Measurements from ENCODE around the gene GIPR.

GRCh38 chr19:45660636-45661035 lies 7.4 kb upstream of the GIPR start:
- TF ChIP-seq GATA2 (IDR thresholded peaks at IDR 0.05; ENCODE audit: low read depth, low read length) (no peak), GATA3 (IDR thresholded peaks at IDR 0.05; ENCODE audit: low read depth, low read length) (no peak)
